Kidney (tissue), 14 donors: ENCODE results near the gene CARD10. TPM values are rescaled to one million over a fixed set of nuclear protein-coding genes. Genes with fewer than 3 reads are reported as not detected.

Source experiments
- DNase-seq, 5 donors: peaks; one replicate each; pipeline ENCODE4 v3.0.0-alpha.2; 2013 to 2020
- FAIRE-seq: peaks from 2 replicates; lab custom pipeline; 2012; peaks lifted over from hg19 to GRCh38; lab: Jason Lieb, UNC
- H3K27ac ChIP-seq, 2 donors: one replicate each; pipeline ENCODE4 v1.7.0; 2013; ENCODE audit warnings: low read depth in 2 of 2, low read length in 2 of 2, inconsistent platforms in 1 of 2
- H3K27me3 ChIP-seq: one replicate; pipeline ENCODE4 v1.7.1; 2013; ENCODE audit warnings: low read length, inconsistent platforms; ENCODE audit not compliant: control insufficient read depth, insufficient read depth
- H3K36me3 ChIP-seq, 3 donors: one replicate each; pipeline versions ENCODE4 v1.7.0 to v1.7.1; 2013; ENCODE audit warnings: low read length in 3 of 3, control low read depth in 1 of 3, inconsistent platforms in 1 of 3; ENCODE audit not compliant: insufficient read depth in 3 of 3, control insufficient read depth in 2 of 3
- H3K4me1 ChIP-seq, 3 donors: one replicate each; pipeline versions ENCODE4 v1.7.0 to v1.7.1; 2013; ENCODE audit warnings: low read length in 3 of 3, inconsistent platforms in 1 of 3, low read depth in 1 of 3; ENCODE audit not compliant: control insufficient read depth in 2 of 3, insufficient read depth in 2 of 3
- H3K4me3 ChIP-seq, 3 donors: one replicate each; pipeline versions ENCODE4 v1.7.0 to v1.8.1; 2013; ENCODE audit warnings: low read length in 3 of 3, control low read depth in 1 of 3, inconsistent platforms in 1 of 3
- H3K9ac ChIP-seq, 3 donors: one replicate each; pipeline versions ENCODE4 v1.7.0 to v1.7.1; 2013; ENCODE audit warnings: low read length in 3 of 3, control low read depth in 1 of 3, inconsistent platforms in 1 of 3
- H3K9me3 ChIP-seq, 3 donors: one replicate each; pipeline versions ENCODE4 v1.7.0 to v1.7.1; 2013; ENCODE audit warnings: low read length in 3 of 3, control low read depth in 1 of 3, inconsistent platforms in 1 of 3; ENCODE audit not compliant: control insufficient read depth in 2 of 3, insufficient read depth in 1 of 3
- CTCF ChIP-seq: IDR thresholded peaks from 3 replicates; pipeline ENCODE4 v1.5.1; 2012; ENCODE audit warnings: mild to moderate bottlenecking, moderate library complexity, borderline replicate concordance; ENCODE audit not compliant: insufficient read depth; ENCODE audit errors: extremely low read depth
- intact Hi-C: fragments of 100-400 bp; cut with DNase I; formaldehyde crosslinking; loops from one replicate; pipeline ENCODE4 v1.11.1; 2022
- polyA plus RNA-seq: library from polyadenylated mRNA; stranded (reverse); fragments of 350-450 nt; fragmentation: Illumina TruSeq; extraction: RNeasy Lipid Tissue Mini Kit (QIAGEN cat#74804); gene quantifications from one replicate; pipeline ENCODE4 v1.2.3, GENCODE V29; 2014; ENCODE audit warnings: low read depth, low replicate concordance; ENCODE audit not compliant: insufficient read depth
- total RNA-seq: library from RNA; stranded (reverse); fragmentation: NEBNext Ultra II Directional; extraction: Animal tissue kit (Norgen Biotek cat#: 25700); gene quantifications from one replicate; pipeline ENCODE4 v1.2.1, GENCODE V29; 2021
- donor health status: control.
- donor health status: control.
- donor health status: control.
- donor health status: control.
- donor health status: control.
- donor health status: DM: yes; HTN: yes; CAD: no.
- donor health status: Normal renal cell carcinoma (clear cell type).

Gene CARD10
- total and polyA plus RNA-seq, 2 donors from 2014 or later = 32.4 to 42.3 TPM

- no peak for TF ChIP-seq CTCF
- peaks cover 0 to 4% (median 0%) of the 10 kb centered on the region in 3 donors for H3K9me3 ChIP-seq
- H3K4me1 ChIP-seq = no peaks in the 10 kb centered on the region
- no peak overlapping the region for H3K27ac ChIP-seq
- intact Hi-C loops = no loop called here
- H3K4me3 ChIP-seq = no peak overlapping the region
- FAIRE-seq = no peak
- H3K9ac ChIP-seq = no peak overlapping the region
- DNase-seq = no peak
- no peaks in the 10 kb centered on the region for H3K27me3 ChIP-seq
- no peaks in the 10 kb centered on the region for H3K36me3 ChIP-seq
Measured at GRCh38 chr22:37443977-37444376, 75.2 kb downstream of the CARD10 start.

GRCh38 chr22:37443086-37443485 is 76.1 kb downstream of the CARD10 start:
- Histone ChIP-seq H3K27ac (no peak overlapping the region), H3K27me3 (no peaks in the 10 kb centered on the region), H3K9ac (no peak overlapping the region), H3K4me1 (no peaks in the 10 kb centered on the region), H3K4me3 (no peak overlapping the region), H3K9me3 (peaks cover 0 to 4% (median 0%) of the 10 kb centered on the region in 3 donors), H3K36me3 (no peaks in the 10 kb centered on the region)
- TF ChIP-seq CTCF = no peak
- no peak for FAIRE-seq
- DNase-seq = no peak
- intact Hi-C loops = no loop called here

GRCh38 chr22:37442537-37442936 is 76.7 kb downstream of the CARD10 start:
- FAIRE-seq (no peak), DNase-seq (no peak)
- H3K27ac ChIP-seq = no peak overlapping the region
- H3K27me3 ChIP-seq = no peaks in the 10 kb centered on the region
- H3K4me1 ChIP-seq = no peaks in the 10 kb centered on the region
- no peak overlapping the region for H3K4me3 ChIP-seq
- H3K9me3 ChIP-seq = peaks cover 0 to 4% (median 0%) of the 10 kb centered on the region in 3 donors
- intact Hi-C loops = no loop called here
- H3K36me3 ChIP-seq = no peaks in the 10 kb centered on the region
- no peak overlapping the region for H3K9ac ChIP-seq
- TF ChIP-seq CTCF = no peak

GRCh38 chr22:37442135-37442534 is 77.1 kb downstream of the CARD10 start:
- Histone ChIP-seq H3K4me1 (no peaks in the 10 kb centered on the region), H3K9me3 (peaks cover 0 to 4% (median 0%) of the 10 kb centered on the region in 3 donors), H3K36me3 (no peaks in the 10 kb centered on the region), H3K27me3 (no peaks in the 10 kb centered on the region), H3K27ac (no peak overlapping the region), H3K9ac (no peak overlapping the region), H3K4me3 (no peak overlapping the region)
- no peak for TF ChIP-seq CTCF
- DNase-seq (no peak), FAIRE-seq (no peak)
- intact Hi-C loops = no loop called here
